ENCODE results near the gene ADAR. TPM values are rescaled to one million over a fixed set of nuclear protein-coding genes. Genes with fewer than 3 reads are reported as not detected.

The ADAR gene
- total and polyA plus RNA-seq, 2 of the 8 experiments (the other 6 are each of a cell fraction or from before 2014, with no cell fraction given), result 125 to 242 TPM

DNA sequence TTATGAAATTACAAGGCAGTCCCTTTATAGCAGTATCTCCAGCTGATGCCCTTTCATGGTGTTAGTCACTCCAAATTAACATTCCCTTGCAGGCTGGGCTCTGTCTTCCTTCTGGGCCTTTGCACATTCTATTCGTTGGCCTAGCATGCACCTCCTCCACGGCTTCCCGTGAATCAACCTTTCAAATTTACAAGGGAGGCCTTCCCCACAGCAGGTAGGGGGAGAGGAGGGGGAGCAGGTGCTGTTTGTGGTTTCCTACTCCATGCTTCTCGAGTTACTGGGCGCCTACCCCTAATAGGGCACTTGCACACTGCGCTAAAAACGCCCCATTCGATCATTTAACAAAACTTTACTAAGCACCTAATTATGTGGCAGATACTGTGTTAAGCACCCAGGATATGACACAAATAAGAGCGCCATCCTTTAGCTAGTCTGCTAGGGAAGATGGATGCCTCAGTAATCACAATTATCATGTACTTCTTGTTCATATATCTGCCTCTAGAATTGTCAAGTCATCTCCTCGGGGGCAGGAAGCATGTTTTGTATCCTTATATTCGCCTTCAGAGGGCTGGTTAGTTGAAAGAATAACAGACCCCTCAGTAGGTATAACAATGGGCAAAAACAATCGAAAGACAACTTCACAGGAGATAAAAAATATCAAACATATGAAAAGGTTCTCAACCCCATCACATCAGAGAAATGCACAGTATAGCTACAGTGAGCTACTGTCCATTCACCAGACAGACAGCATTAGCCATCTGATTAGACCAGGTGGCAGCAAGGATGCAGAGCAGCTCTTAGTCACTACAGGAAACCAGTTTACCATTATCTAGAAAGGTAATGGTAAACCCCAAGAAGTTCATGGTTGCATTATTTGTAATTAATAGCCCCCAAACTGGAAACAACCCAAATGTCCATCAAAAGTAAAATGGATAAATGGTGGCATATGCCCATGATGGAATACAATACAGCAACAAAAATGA is 1.7 kb upstream of the ADAR start:
- Histone ChIP-seq H3K23me2 (ENCODE audit: low read depth, low read length) (peaks cover 9% of the 10 kb centered on the region), H3K36me3 (ENCODE audit: control insufficient read depth in 2 of 4, insufficient read depth in 4 of 4, low read length in 3 of 4) (no peaks in the 10 kb centered on the region; a peak in 1 of 8 replicates), H2BK20ac (ENCODE audit: low read length) (peak overlapping the region; percentile 49), H2BK12ac (ENCODE audit: low read depth, low read length) (peak overlapping the region; percentile 92), H3K14ac (ENCODE audit: insufficient read length) (no peak overlapping the region), H4K20me1 (replicated peaks in 1 of 2; ENCODE audit: control insufficient read depth in 1 of 2, insufficient read depth in 2 of 2, low read length in 2 of 2) (peaks cover 0 to 8% of the 10 kb centered on the region in 2 experiments), H3K4ac (replicated peaks; ENCODE audit: insufficient read length, low read depth, low read length) (peak overlapping the region; percentile 6), H3K4me3 (ENCODE audit: extremely low read depth in 1 of 4, insufficient read depth in 2 of 4, low read depth in 3 of 4, low read length in 4 of 4) (peak overlapping the region; percentile 3 to 88 (median 10); a peak in 5 of 8 replicates), H3K27me3 (replicated peaks in 1 of 4; ENCODE audit: control insufficient read depth in 3 of 4, extremely low read depth in 1 of 4, insufficient read depth in 3 of 4, low read length in 3 of 4) (no peaks in the 10 kb centered on the region), H3K56ac (replicated peaks; ENCODE audit: insufficient read length, low read depth, low read length) (peak overlapping the region; percentile 1), H4K5ac (ENCODE audit: insufficient read length, low read depth, low read length) (peak overlapping the region; percentile 38), H3K79me1 (ENCODE audit: low read depth, low read length) (peaks cover 13% of the 10 kb centered on the region), H4K91ac (replicated peaks; ENCODE audit: insufficient read length, low read length) (peak overlapping the region; percentile 95), H3K23ac (ENCODE audit: insufficient read length) (no peak overlapping the region), H3K4me2 (ENCODE audit: insufficient read depth in 1 of 2, low read depth in 2 of 2, low read length in 2 of 2) (peak overlapping the region; percentile 65 to 89), H2BK120ac (replicated peaks; ENCODE audit: low read depth, low read length) (peak overlapping the region; percentile 30), H3K9me3 (ENCODE audit: insufficient read depth in 2 of 2, low read depth in 1 of 2, low read length in 1 of 2) (no peaks in the 10 kb centered on the region), H2BK15ac (ENCODE audit: low read length) (no peak overlapping the region; the same call in 1 of the 2 replicates), H3K9ac (replicated peaks in 1 of 4; ENCODE audit: extremely low read depth in 1 of 4, low read depth in 3 of 4, low read length in 3 of 4) (peak overlapping the region in 2 of 4 experiments; percentile 35 to 39; a peak in 1 of 7 replicates), H3K4me1 (replicated peaks in 1 of 4; ENCODE audit: control insufficient read depth in 3 of 4, insufficient read depth in 4 of 4, low read length in 3 of 4) (peaks cover 11 to 27% (median 15%) of the 10 kb centered on the region in 4 experiments; a peak in 6 of 7 replicates), H2AK5ac (ENCODE audit: low read depth, low read length) (peak overlapping the region; percentile 99), H2AFZ (ENCODE audit: low read length) (no peak overlapping the region), H3K79me2 (ENCODE audit: control insufficient read depth in 1 of 2, insufficient read depth in 2 of 2, low read length in 2 of 2) (peaks cover 25 to 74% of the 10 kb centered on the region in 2 experiments), H2BK5ac (ENCODE audit: low read depth, low read length) (peak overlapping the region; percentile 41; the same call in 1 of the 2 replicates), H3K27ac (ENCODE audit: low read depth, low read length) (peak overlapping the region; percentile 78; the same call in 1 of the 2 replicates), H4K8ac (ENCODE audit: extremely low read depth, insufficient read depth, low read length) (no peak overlapping the region), H3K18ac (ENCODE audit: extremely low read depth, low read length) (peak overlapping the region; percentile 90; the same call in 1 of the 2 replicates)
- peak; percentile 48 for FAIRE-seq
- WGBS, 2 experiments (ENCODE audit: extremely low coverage in 1 of 2, insufficient coverage in 1 of 2, insufficient read length in 1 of 2, insufficient replicate concordance in 2 of 2, low coverage in 1 of 2, low lambda C conversion rate in 2 of 2, missing lambda C conversion rate in 1 of 2), result 13% methylated on average over 12 of the region's 12 CpGs; no CpG with 5 or more reads in 1 of the 2 experiments
- peak; percentile 66 to 77 for DNase-seq (ENCODE audit: low read depth in 1 of 2, low spot score in 2 of 2)
- CTCF ChIA-PET (ENCODE audit: partially characterized antibody), result interaction anchor here (0.6 to 2.1 kb wide), 7 partner anchors 9 to 133 kb away, joined by 3 to 7 read pairs (median 3); no protein-coding TSS in a partner anchor
- POLR2A ChIA-PET (ENCODE audit: partially characterized antibody), result interaction anchor here (1.0 to 9.4 kb wide), 11 partner anchors 8 to 363 kb away, joined by 3 to 111 read pairs (median 3); partner anchors contain the start of genes CHRNB2 and PMVK
- TF ChIP-seq GABPA (IDR thresholded peaks at IDR 0.05; ENCODE audit: borderline replicate concordance, insufficient read depth, low read length) (no peak), HDAC6 (IDR thresholded peaks at IDR 0.05; ENCODE audit: low read depth, low read length) (no peak), SP4 (IDR thresholded peaks at IDR 0.05; ENCODE audit: low read length) (no peak), CHD1 (IDR thresholded peaks at IDR 0.05; ENCODE audit: low read depth, low read length) (no peak), BRCA1 (IDR thresholded peaks at IDR 0.05; ENCODE audit: low read depth, low read length) (no peak), CBX8 (IDR thresholded peaks at IDR 0.05; ENCODE audit: borderline replicate concordance, low read depth, low read length) (no peak), SUZ12 (IDR thresholded peaks at IDR 0.05; ENCODE audit: low read length) (no peak), TEAD4 (IDR thresholded peaks at IDR 0.05; ENCODE audit: low read depth, low read length) (peak; percentile 22; the same call in 1 of the 2 replicates)
- TF ChIP-seq, protein P1, sequence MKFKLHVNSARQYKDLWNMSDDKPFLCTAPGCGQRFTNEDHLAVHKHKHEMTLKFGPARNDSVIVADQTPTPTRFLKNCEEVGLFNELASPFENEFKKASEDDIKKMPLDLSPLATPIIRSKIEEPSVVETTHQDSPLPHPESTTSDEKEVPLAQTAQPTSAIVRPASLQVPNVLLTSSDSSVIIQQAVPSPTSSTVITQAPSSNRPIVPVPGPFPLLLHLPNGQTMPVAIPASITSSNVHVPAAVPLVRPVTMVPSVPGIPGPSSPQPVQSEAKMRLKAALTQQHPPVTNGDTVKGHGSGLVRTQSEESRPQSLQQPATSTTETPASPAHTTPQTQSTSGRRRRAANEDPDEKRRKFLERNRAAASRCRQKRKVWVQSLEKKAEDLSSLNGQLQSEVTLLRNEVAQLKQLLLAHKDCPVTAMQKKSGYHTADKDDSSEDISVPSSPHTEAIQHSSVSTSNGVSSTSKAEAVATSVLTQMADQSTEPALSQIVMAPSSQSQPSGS (IDR thresholded peaks at IDR 0.05; ENCODE audit: low read length), result no peak
